Stimulated activated CD8-positive, alpha-beta memory T cell treated with anti-CD3 and anti-CD28 coated beads, Interleukin-15, amount 100 ng/mL, for 48 hours (primary cell): ENCODE results near the gene ART3.

Experiments used
- DNase-seq, 2 donors: peaks; one replicate each; pipeline ENCODE4 v3.0.0-alpha.2; 2020; ENCODE audit warnings: low read depth in 2 of 2

The ART3 gene

GRCh38 chr4:76147454-76148141 is 73.1 kb downstream of the ART3 start:
- peak; percentile 40 to 50 for DNase-seq

- peak; percentile 89 to 92 for DNase-seq
Measured at GRCh38 chr4:76148142-76148865, 73.8 kb downstream of the ART3 start, which contains the start of gene NUP54. TSS of gene NUP54 (minus strand) at chr4:76148397. CDS start at chr4:76148374, 23 bp downstream.

GRCh38 chr4:76153356-76153755 is 78.8 kb downstream of the ART3 start:
- DNase-seq: no peak

GRCh38 chr4:76155979-76156378 is 81.5 kb downstream of the ART3 start:
- DNase-seq: no peak

- no peak for DNase-seq
Measured at GRCh38 chr4:76156635-76157034, 82.1 kb downstream of the ART3 start.

- DNase-seq: no peak
Measured at GRCh38 chr4:76160355-76160754, 85.8 kb downstream of the ART3 start.
